ENCODE data around the gene SNX10.

- TF ChIP-seq CTCF (IDR thresholded peaks at IDR 0.05) (no peak), POLR2A (IDR thresholded peaks at IDR 0.05) (no peak), POLR2AphosphoS5 (IDR thresholded peaks at IDR 0.05; ENCODE audit: insufficient read depth in 1 of 2, low read depth in 1 of 2) (no peak)
Observed at GRCh38 chr7:26356929-26357798, 65.5 kb downstream of the SNX10 start.
